HUES64 (cell line): ENCODE results near the gene AMIGO3.
A peak's percentile ranks its signal among the peaks of the same experiment; 100 is the strongest.

Experiments
- H3K27ac ChIP-seq: 2 replicates; pipeline ENCODE4 v1.7.0; 2013; ENCODE audit warnings: low read depth, low read length, inconsistent platforms
- H3K27me3 ChIP-seq: 2 replicates; pipeline ENCODE4 v1.6.1; 2013; ENCODE audit warnings: mild to moderate bottlenecking, low read length; ENCODE audit not compliant: insufficient read depth
- H3K36me3 ChIP-seq: 2 replicates; pipeline ENCODE4 v1.6.1; 2013; ENCODE audit warnings: mild to moderate bottlenecking, low read length; ENCODE audit not compliant: insufficient read depth
- H3K4me1 ChIP-seq: 2 replicates; pipeline ENCODE4 v1.6.1; 2013; ENCODE audit warnings: mild to moderate bottlenecking, low read length, moderate library complexity; ENCODE audit not compliant: insufficient read depth
- H3K4me3 ChIP-seq: 2 replicates; pipeline ENCODE4 v1.5.1; 2013; ENCODE audit warnings: mild to moderate bottlenecking, low read length, moderate library complexity
- H3K9ac ChIP-seq: 2 replicates; pipeline ENCODE4 v1.6.1; 2013; ENCODE audit warnings: mild to moderate bottlenecking, low read depth, low read length
- H3K9me3 ChIP-seq: 2 replicates; pipeline ENCODE4 v1.6.1; 2013; ENCODE audit warnings: low read depth, low read length; ENCODE audit not compliant: insufficient read depth
- WGBS: fragments of 150-250, 120-280 bp; methylation state at CpG from one replicate; pipeline ENCODE4 v1.1.7; 2013; ENCODE audit warnings: missing lambda C conversion rate; 5-methylcytosine and 5-hydroxymethylcytosine counted together

Gene AMIGO3

DNA sequence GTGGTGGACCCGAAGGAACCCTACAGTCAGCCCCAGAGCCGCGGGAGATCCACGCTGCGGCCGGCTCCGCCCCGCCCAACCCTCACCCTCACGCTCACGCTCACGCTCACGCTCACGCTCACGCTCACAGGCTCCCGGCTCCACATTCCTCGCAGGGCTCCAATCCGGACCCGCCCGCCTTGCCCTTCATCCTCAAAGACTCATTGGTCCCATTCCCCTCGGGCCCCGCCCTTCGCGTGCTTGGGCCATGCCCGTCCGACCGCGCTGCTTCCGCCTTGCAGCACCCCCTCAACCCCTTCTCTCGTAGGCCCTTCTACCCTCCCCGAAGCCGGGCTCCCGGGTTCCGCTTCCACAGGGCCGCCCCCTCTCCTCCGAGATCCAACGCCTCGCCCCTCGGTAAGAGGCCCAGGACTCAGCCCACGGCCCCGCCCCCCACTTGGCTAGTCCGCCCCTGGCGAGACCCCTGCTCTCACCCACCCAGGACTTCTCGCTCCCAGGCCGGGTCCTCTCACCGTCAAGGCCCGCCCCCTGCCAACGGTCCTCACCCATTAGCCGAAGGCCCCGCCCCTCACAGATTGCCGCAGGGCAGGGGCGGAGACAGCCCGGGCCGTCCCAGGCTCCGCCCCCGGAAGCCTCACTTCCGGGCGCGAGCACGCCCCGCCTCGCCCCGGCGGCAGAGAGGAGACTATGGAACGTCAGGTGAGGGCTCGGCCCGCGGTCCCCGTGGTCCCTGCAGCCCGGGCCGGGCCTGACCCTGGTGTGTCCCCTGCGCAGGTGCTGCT is 45.6 kb downstream of the AMIGO3 start, which contains the start of gene APEH:
APEH (plus strand) TSS at position 637 of the 782 bp plus-strand sequence; CDS start at position 688, 51 bp downstream.
- Histone ChIP-seq H3K27ac (peak within 1 kb of the TSS; percentile 97), H3K36me3 (peaks cover 36% of the 10 kb centered on the region), H3K4me3 (peak within 1 kb of the TSS; percentile 89), H3K9ac (peak within 1 kb of the TSS; percentile 81), H3K9me3 (no peaks in the 10 kb centered on the region), H3K4me1 (0 out of 2 replicates have a peak, but pooled peaks cover 2% of the 10 kb centered on the region), H3K27me3 (no peaks in the 10 kb centered on the region)
- WGBS: under 1% methylated on average over 70 of the region's 71 CpGs

DNA sequence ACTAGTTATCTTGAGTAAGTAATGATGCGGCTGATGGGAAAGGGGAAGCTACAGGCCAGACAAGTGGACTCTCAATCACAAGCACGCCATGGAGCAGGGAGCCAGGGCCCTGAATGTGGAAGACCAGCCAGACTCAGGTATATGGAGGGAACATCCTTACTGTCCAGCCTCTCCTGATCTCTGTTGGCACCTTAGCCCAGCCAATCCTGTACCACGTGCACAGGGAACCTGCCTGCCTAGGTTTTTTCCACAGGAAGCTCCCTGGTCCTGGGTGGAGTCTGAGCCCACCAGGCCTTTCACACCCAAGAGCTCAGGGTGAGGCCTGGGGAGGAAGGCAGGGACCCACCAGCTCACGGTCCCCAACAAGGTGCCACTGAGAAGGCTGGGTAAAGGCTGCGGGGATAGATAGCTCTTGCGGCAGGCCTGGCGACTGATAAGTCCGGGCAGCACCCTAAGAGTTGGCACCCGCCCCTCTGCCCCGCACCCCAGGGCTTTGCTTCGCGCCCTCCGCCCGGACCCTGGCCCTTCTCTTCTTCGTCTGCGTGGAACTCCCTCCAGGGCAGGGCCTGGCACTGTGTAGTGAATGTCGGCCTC is 46.3 kb downstream of the AMIGO3 start:
- H3K4me3 ChIP-seq: peak overlapping the region; percentile 89
- WGBS: 16% methylated on average over 17 of the region's 17 CpGs
- H3K27ac ChIP-seq: peak overlapping the region; percentile 97
- H3K4me1 ChIP-seq: peaks cover 5% of the 10 kb centered on the region; the same call in 1 of the 2 replicates
- peaks cover 29% of the 10 kb centered on the region for H3K36me3 ChIP-seq
- no peaks in the 10 kb centered on the region for H3K27me3 ChIP-seq
- no peaks in the 10 kb centered on the region for H3K9me3 ChIP-seq
- peak overlapping the region; percentile 81 for H3K9ac ChIP-seq

DNA sequence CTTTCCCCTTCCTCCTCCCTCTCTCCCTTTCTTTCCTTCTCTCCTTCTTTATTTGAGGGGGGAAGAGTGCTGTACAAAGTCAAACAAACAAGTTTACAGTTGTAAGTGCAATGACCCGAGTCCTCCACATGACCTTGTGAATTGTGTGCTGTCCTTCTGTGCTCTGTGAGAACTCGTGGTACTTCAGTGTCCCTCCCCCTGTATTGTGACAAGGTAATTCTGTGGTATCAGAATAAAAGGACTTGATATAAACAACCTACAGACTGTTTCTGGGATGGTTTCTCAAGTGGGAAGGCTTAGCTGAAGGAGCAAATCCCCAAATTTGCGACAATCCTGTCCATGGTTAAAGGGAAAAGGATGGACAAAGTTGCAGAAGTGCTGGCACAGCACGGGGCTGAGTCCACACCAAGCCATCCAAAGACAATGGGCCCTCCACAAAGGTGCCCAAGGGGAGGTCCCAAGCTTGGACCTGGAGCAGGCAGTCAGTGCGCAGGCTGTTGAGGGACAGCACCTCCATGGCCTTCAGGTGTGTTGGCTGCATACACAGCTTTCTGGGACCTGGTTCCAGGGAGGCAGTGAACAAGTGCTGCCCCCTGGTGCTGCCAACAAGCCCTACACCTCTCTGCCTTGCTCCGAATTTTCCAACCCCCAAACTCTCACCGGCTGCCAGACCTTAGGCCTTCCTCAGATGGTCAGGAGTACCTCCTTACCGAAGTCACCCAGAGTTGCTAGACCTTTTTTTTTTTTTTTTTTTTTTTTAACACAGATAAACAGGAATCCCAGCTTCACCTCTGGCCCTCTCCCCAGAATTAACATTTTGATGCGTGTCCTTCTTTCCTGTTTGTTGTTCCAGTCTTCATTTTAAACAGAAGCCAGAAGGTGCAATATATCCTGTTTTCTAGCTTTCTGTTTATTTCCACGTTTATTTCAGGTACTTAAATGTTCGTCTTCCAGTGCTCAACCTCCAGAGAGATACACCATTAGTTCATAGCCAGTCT is 47.9 kb downstream of the AMIGO3 start:
- no peaks in the 10 kb centered on the region for H3K27me3 ChIP-seq
- no peak overlapping the region for H3K9ac ChIP-seq
- no peak overlapping the region for H3K27ac ChIP-seq
- no peaks in the 10 kb centered on the region for H3K9me3 ChIP-seq
- H3K4me1 ChIP-seq: peaks cover 5% of the 10 kb centered on the region; the same call in 1 of the 2 replicates
- H3K4me3 ChIP-seq: no peak overlapping the region
- H3K36me3 ChIP-seq: peaks cover 13% of the 10 kb centered on the region
- 51% methylated on average over 11 of the region's 11 CpGs for WGBS

DNA sequence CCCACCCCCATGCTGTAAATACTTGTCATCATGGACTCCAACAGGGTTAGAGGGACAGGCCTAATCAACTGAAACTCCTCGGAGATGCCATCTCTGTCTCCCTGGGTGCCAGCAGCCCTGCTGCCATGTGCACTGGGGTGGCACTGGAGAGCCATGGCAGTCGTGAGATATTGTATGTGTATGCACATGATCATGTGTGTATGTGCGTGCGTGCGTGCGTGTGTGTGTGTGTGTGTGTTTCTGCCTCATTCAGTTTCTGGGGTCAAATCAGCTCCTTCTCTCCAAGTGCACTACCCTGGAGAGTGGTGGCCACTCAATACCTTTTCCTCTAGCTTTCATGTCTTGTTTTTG is 48.6 kb downstream of the AMIGO3 start:
- H3K9ac ChIP-seq: no peak overlapping the region
- WGBS: 61% methylated on average over 6 of the region's 6 CpGs

DNA sequence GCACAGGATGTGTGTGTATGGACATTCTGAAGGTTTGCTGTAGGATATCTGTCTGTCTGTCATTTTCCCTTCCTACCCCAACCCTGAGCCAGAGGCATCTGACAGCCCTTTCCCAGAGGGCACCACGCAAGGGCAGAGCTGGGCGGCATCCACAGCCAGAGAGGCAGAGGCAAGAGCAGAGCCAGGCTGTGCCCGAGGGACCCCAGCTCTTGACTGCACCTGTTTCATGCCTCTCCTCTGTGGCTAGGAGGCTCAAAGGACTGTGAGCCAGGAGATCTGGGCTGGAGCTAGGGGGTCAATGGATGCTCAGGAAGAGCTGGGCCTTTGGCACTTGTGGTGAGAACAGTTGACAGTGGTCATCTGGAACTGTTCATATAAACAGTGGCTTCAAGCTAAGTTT is 50.1 kb downstream of the AMIGO3 start:
- H3K4me1 ChIP-seq: peaks cover 5% of the 10 kb centered on the region; the same call in 1 of the 2 replicates
- WGBS: 92% methylated on average over 3 of the region's 3 CpGs
- no peaks in the 10 kb centered on the region for H3K27me3 ChIP-seq
- H3K27ac ChIP-seq: no peak overlapping the region
- no peak overlapping the region for H3K9ac ChIP-seq
- H3K36me3 ChIP-seq: no peaks in the 10 kb centered on the region
- H3K4me3 ChIP-seq: no peak overlapping the region
- H3K9me3 ChIP-seq: no peaks in the 10 kb centered on the region

More for the DNA sequence above, 48.6 kb downstream of the AMIGO3 start:
- H3K4me1 ChIP-seq: peaks cover 5% of the 10 kb centered on the region; the same call in 1 of the 2 replicates
- no peak overlapping the region for H3K27ac ChIP-seq
- peaks cover 6% of the 10 kb centered on the region for H3K36me3 ChIP-seq
- no peaks in the 10 kb centered on the region for H3K27me3 ChIP-seq
- no peaks in the 10 kb centered on the region for H3K9me3 ChIP-seq
- no peak overlapping the region for H3K4me3 ChIP-seq

DNA sequence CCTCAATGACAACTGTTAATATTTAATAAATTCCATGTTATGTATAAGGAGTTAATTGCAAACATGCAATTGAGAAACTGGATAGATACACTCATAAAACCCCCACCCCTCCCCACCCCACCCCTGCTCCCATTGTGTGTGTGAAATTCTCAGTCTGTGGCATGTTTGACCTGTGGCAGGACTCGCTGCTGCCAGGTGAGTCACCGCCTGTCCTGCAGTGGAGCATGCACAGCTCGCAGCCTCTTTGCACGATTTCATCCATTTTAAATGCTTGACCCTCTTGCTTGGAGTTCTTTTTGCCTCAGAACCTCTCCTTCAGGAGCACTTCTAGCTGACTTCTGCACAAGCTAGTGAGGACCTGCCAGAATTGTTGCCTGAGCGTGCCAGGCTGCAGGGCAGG is 50.6 kb downstream of the AMIGO3 start:
- no peak overlapping the region for H3K9ac ChIP-seq
- peaks cover 5% of the 10 kb centered on the region; the same call in 1 of the 2 replicates for H3K4me1 ChIP-seq
- H3K36me3 ChIP-seq: no peaks in the 10 kb centered on the region
- H3K27me3 ChIP-seq: no peaks in the 10 kb centered on the region
- H3K4me3 ChIP-seq: no peak overlapping the region
- no peak overlapping the region for H3K27ac ChIP-seq
- 80% methylated on average over 5 of the region's 5 CpGs for WGBS
- H3K9me3 ChIP-seq: no peaks in the 10 kb centered on the region

DNA sequence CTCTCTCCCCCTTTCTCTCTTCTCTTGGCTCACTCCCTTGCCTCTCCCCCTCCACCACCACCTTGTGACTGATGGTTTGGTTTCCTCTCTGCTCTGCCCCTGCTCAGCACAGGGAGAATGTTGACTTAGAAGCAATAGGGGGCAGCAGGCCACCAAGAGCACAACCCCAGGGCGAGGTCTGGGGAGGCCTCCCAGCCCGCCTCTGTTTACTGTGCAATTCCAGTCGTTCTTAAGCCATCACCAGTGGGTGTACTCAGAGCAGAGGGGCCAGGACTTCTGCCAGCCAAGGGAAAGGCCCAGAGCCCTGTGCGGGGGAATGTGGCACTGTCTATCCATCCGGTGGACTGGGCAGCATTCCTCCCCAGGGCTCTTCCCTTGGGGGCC is 51.1 kb downstream of the AMIGO3 start:
- Histone ChIP-seq H3K9me3 (no peaks in the 10 kb centered on the region), H3K4me1 (peaks cover 5% of the 10 kb centered on the region; the same call in 1 of the 2 replicates), H3K36me3 (no peaks in the 10 kb centered on the region), H3K9ac (no peak overlapping the region), H3K4me3 (no peak overlapping the region), H3K27me3 (no peaks in the 10 kb centered on the region), H3K27ac (no peak overlapping the region)
- 73% methylated on average over 5 of the region's 5 CpGs for WGBS

DNA sequence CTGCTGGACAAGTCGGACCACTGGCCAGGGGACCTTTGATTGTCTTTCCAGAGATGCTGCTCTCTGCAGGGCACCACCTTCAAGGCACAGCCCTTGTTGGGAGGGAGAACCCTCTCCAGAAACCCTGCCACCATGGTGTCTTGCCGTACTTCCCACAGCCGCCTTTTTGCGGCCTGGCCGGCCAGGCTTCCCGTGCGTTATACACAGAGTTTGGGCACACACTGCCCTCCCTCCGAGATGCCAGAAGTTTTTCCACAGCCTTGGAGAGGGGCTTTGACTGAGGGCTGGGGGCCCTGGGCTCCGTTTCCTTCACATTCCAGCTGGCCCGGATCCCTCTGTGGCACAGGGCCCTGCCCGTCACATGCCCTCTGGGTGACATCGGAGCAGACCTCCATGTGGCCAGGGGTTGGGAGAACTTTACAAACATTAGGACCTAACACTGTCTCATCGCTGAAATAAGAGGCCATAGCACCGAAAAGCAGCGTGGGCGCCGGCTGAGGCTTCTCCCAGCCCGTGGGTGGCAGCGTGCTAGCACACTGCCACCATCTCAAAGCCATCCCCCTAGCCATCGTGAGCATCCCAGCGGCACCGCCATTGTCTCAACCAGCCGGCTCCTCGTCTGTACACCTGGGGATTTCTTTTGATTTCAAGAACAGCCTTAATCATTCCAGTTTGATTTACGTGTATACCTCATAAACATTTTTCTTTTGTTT is 51.6 kb downstream of the AMIGO3 start:
- Histone ChIP-seq H3K36me3 (no peaks in the 10 kb centered on the region), H3K4me1 (peaks cover 5% of the 10 kb centered on the region; the same call in 1 of the 2 replicates), H3K9me3 (no peaks in the 10 kb centered on the region), H3K4me3 (no peak overlapping the region), H3K27ac (no peak overlapping the region), H3K9ac (no peak overlapping the region), H3K27me3 (no peaks in the 10 kb centered on the region)
- 93% methylated on average over 25 of the region's 25 CpGs for WGBS
